Mammary epithelial cell (primary cell): ENCODE measurements around the gene RIMS3.

Experiments used
- EZH2 ChIP-seq: IDR thresholded peaks from 2 replicates; pipeline ENCODE4 v1.6.1; 2012; ENCODE audit warnings: low read length, inconsistent platforms, borderline replicate concordance
- TF ChIP-seq, protein P1 (sequence below), 2 donors: IDR thresholded peaks in 1 of 2; conservative IDR thresholded peaks in 1 of 2; 2 replicates each; pipeline ENCODE4 v1.5.1; 2011 to 2012; ENCODE audit warnings: inconsistent platforms in 2 of 2, low read length in 2 of 2, mild to moderate bottlenecking in 2 of 2, control low read depth in 1 of 2, low read depth in 1 of 2; ENCODE audit not compliant: insufficient read depth in 1 of 2; ENCODE audit errors: extremely low read depth in 1 of 2

- TF ChIP-seq, protein P1, sequence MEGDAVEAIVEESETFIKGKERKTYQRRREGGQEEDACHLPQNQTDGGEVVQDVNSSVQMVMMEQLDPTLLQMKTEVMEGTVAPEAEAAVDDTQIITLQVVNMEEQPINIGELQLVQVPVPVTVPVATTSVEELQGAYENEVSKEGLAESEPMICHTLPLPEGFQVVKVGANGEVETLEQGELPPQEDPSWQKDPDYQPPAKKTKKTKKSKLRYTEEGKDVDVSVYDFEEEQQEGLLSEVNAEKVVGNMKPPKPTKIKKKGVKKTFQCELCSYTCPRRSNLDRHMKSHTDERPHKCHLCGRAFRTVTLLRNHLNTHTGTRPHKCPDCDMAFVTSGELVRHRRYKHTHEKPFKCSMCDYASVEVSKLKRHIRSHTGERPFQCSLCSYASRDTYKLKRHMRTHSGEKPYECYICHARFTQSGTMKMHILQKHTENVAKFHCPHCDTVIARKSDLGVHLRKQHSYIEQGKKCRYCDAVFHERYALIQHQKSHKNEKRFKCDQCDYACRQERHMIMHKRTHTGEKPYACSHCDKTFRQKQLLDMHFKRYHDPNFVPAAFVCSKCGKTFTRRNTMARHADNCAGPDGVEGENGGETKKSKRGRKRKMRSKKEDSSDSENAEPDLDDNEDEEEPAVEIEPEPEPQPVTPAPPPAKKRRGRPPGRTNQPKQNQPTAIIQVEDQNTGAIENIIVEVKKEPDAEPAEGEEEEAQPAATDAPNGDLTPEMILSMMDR (conservative IDR thresholded peaks at IDR 0.05 in 1 of 2, IDR thresholded peaks at IDR 0.05 in 1 of 2; ENCODE audit: extremely low read depth in 1 of 2, insufficient read depth in 1 of 2, low read depth in 1 of 2, low read length in 2 of 2): no peak
- no peak for TF ChIP-seq EZH2
Measured at GRCh38 chr1:40663324-40664166, 1.9 kb downstream of the RIMS3 start.
